HG03025 (cell line): Measurements from ENCODE around the gene NUB1.

Experiments used
- ATAC-seq: cut with Tn5 transposase; IDR thresholded peaks from one replicate; pipeline ENCODE4 v1.9.1; 2021; ENCODE audit warnings: mild to moderate bottlenecking, moderate library complexity; ENCODE audit not compliant: unreplicated experiment, low FRiP score

NUB1 gene

DNA sequence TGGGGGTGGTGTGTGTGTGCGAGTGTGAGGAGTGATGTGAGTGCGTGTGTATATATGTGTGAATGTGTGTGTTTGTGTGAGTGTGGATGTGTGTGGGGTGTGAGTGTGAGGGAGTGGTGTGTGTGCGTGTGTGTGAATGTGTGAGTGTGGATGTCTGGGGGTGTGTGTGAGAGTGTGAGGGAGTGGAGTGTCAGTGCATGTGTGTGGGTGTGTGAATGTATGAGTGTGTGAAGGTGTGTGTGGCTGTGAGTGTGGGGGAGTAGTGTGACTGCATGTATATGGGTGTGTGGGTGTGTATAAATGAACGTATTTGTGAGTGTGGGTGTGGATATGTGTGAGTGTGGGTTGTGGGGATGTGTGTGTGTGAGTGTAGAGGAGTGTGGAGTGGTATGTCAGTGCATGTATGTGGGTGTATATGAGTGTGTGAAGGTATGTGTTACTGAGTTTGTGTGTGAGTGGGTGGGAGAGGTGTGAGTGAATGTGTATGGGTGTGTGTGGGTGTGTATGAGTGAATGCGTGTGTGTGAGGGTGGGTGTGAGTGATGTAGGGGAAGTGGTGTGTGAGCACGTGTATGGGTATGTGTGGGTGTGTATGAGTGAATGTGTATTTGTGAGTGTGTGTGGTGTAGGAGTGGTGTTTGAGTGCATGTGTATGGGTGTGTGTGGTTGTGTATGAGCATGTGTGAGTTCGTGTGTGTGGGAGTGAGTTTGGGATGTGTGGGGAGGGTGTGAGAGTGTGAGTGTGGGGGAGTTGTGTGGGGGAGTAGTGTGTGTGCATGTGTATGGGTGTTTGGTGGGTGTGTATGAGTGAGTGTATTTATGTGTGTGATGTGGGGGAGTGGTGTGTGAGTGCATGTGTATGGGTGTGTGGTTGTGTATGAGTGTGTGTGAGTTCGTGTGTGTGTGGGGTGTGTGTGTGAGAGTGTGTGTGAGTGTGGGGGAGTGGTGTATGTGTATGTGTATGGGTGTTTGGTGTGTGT is 28.5 kb upstream of the NUB1 start:
- ATAC-seq: no peak

DNA sequence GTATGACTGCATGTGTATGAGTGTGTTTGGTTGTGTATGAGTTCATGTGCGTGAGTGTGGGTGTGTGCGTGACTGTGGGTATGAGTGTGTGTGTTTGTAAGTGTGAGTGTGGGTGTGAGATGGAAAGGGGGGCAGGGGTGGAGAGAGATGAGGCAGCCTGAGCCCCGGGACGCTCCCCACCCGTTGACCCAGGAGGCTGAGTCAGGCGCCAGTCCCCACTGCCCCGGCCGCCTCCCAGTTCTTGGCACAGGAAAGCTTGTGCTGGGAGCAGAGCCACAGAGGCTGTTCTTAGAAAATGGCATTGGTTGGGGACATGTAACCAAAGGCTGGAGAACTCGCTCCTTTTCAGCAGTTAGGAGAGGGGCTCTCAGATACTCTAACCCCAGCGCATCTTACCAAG is 27.8 kb upstream of the NUB1 start:
- ATAC-seq: no peak

DNA sequence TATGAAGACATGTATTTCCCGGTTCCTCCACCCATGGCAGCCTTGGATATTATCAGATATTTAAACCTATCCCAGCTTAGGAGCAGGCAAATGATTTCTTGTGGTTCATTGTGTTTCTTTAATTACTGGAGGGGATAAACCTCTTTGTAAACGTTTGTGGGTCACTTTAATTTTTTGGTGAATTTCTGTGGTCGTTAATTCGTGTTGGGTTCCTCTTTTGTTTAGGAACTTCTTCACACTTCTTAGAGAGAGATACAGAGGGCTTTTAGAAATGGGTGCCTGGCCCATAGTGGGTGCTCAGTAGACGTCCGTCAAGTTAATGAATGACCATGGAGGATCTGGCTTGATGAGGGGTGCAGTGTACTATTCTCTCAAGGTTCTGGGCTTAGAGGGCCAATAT is 27.2 kb upstream of the NUB1 start:
- no peak for ATAC-seq

DNA sequence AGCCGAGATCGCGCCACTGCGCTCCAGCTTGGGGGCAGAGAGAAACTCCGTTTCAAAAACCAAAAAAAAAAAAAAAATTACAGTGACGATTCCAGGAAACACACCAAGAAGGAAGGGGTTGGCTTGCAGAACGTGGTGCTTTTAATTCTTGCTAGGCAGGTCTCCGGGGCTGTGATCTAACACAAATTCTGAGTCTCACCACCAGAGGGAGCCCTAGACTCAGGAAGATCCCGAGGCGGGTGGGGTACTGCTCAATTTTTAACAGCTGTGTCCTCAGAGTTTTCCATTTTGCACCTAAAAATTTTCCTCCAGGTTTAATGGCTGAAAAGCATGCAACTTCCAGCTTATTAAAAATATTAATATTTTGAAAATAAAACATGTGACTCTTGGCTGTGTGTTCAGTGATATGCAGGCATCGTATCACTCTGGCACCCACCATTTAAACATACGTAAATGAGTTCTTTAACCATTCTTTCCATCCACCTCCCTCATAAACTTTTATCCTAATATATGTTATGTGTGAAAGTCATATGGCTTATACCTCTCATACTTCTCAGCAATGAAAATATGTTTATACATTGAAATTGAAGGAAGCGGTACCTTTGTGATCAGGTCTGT is 26.5 kb upstream of the NUB1 start:
- ATAC-seq: no peak

DNA sequence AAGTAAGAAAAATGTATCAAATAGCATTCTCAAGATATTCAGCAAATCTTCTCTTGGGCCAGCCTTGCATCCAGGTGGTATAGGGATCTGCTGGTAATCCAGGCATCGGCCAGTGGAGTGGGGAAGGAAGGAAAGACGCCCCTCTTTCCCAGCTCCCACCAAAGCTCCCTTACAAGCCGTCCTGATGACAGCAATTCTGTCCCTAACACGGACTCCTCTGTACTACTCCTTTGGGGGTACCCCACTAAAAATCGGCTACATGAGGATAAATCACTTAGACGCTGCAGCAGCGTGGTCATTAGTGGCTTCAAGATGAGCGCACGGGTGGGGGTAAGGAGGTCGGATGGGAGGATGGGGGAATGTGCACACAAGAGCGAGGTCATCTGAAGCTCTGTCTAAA is 24.7 kb upstream of the NUB1 start:
- ATAC-seq: no peak

DNA sequence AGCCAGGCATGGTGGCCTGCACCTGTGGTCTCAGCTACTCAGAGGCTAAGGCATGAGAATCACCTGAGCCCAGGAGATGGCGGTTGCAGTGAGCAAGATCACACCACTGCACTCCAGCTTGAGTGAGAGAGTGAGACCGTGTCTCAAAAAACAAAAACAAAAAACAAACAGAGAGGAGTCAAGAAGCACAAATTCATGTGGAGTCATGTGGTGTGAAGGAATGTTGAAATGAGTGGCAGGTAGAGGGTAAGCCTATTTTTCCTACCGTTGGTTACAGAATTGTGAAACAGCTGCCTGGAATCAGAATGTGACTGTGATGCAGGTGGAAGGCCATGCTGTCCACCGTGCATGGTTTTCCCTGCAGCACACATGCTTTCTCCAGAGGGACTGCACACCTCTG is 23.7 kb upstream of the NUB1 start:
- no peak for ATAC-seq

DNA sequence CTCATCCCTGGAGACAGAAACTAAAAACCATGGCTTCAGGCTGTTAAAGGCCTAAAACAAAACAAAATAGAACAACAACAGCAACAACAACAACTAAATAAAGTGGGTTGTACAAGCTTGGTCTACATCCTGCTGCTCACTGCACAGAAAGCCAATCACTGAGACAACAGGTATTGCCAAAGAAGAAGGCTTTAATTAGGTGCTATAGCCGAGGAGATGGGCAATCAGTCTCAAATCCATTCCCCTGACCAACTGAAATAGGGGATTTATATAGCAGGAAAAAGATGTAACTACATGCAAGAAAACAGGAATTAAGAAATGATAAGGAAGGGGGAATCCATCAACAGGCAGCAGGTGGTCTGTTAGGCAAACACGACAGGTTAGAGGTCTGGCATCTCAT is 22.4 kb upstream of the NUB1 start:
- ATAC-seq: no peak

DNA sequence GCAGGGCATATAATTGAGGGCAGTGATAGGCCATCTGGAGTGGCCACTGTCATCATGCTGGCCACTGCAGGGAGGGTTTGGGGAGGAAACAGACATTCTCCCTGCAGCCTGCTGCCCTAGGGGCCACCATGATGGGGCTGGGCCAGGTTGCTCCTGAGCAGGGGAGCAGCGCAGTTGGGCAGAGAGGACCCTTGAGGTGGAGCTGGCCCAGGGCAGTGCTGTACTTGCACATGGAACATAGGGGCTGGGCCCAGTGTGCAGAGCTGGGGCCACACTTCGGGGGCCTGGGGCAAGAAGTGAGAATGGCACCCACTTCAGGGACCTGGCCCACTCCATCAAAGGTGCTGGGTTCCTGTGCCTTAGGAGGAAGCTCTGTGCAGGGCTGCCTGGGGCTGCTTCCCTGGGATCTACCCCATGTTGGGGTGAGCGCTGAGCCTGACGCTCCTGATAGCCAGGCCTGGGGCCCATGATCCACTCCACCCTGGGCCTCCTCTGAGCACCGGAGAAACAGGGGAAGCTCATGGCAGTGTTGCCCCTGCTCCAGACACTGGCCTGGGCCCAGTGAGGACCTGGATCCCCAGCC is 21.3 kb upstream of the NUB1 start:
- no peak for ATAC-seq

DNA sequence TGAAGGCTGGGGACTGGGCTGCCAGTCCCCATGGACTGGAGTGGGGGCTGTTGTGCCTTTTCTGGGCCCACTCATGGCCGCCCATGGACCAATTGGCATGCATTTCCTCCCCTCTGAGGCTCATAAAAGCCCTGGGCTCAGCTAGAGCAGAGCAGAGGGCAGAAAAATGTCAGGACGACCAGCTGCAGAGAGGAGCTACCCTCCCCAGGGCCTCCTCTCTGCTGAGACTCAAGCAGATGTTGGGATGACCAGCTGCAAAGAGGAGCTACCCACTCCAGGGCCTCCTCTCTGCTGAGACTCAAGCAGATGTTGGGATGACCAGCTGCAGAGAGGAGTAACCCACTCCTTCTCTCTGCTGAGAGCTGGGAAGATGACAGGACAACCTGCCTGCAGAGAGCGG is 20.3 kb upstream of the NUB1 start:
- no peak for ATAC-seq

DNA sequence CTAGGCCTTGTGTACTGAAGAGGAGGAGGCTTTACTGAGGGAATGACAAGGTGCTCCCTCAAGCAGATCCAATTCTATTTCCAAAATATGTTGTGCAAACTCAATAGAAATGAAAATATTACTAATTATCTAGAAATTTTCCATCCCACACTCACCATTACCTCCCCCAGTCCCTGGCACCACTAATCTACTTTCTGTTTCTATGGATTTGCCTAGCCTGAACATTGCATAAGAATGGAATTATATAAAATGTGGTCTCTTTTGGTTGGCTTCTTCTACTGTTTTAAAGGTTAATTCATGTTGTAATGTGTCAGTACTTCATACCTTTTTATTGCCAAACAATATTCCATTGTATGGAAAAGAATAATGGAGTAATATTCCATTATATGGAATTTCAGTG is 18.7 kb upstream of the NUB1 start:
- ATAC-seq: no peak

DNA sequence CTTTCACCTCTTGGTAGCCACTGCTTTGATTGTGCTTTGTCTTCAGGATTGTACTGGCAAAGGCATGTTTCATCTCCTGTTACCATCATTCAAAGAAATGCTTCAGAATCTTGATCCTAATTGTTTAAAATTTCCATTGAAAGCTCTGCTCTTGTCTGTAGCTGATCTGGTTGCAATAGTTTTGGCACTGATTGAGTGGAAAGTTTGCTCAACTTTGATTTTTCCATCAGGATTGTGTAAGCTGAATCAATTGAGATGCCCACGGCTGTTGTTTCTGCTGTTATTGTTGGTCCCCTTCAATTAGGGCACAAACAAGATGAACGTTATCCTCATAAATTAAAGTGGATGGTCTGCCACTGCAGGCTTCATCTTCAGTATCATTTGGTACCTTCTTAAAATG is 14.6 kb upstream of the NUB1 start:
- no peak for ATAC-seq

DNA sequence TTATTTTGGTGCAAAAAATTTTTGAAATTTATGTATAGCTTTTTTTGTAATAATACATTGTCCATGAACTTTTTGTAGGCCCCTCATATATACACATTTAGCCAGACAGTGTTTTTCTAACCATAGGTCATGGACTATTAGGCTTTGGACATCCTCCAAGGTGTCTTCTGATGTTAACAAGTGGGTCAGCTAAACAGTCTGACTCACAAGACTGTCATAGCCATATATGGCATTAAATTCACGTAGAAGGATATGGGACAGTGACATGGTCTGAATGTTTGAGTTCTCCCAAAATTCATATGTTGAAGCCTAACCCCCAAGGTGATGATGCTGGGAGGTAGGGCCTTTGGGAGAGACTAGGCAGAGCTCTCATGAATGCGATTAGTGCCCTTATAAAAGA is 14.0 kb upstream of the NUB1 start:
- no peak for ATAC-seq

DNA sequence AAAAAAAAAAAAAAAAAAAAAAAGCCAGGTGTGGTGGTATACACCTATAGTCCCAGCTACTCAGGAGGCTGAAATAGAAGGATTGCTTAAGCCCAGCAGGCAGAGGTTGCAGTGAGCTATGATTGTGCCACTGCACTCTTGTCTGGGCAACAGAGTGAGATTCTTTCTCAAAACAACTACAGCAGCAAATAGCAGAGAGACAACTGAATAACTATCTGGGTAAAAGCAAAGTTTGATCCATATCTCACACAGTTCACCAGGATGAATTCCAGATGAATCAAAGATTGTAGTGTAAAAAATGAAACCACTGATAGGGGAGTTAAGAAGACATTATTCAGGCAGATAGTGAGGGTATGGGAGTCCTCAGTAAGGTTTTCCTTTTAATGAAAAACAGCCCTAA is 11.4 kb upstream of the NUB1 start:
- no peak for ATAC-seq

DNA sequence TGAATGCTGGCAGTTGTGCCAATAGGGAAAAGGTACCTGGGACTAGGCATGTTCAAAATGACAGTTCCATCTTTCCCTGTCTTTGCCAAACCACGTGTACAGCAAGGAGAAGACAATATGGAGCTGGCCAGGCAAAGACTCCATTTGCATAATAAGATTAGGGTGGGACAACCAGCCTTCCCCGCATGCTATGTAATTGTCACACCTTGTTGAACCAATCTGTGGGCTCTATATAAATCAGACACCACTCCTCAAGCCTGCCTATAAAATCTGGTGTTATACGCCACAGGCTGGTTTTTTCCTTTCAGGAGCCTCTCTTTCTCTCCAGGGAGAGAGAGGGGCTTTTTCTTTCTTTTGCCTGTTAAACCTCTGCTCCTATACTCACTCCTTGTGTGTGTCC is 11.0 kb upstream of the NUB1 start:
- no peak for ATAC-seq

DNA sequence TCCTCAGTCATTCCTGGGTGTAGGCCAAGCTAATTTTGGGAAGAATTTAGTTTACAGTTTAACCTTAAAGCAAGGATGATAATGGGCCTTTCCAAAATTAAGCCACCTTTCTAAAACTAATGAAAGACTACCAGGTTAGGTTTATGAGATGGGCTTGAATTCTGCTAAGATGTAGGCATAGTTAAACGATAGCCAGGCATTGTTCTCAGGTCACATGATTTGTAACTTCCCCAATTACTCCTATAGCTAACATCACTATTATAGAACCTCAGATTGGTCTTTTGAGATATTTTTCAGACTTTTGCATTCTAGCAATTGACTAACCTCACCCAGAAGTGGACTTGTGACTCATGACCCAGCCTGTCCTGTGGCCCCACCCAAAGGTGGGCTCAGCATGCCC is 7.0 kb upstream of the NUB1 start:
- ATAC-seq: no peak

DNA sequence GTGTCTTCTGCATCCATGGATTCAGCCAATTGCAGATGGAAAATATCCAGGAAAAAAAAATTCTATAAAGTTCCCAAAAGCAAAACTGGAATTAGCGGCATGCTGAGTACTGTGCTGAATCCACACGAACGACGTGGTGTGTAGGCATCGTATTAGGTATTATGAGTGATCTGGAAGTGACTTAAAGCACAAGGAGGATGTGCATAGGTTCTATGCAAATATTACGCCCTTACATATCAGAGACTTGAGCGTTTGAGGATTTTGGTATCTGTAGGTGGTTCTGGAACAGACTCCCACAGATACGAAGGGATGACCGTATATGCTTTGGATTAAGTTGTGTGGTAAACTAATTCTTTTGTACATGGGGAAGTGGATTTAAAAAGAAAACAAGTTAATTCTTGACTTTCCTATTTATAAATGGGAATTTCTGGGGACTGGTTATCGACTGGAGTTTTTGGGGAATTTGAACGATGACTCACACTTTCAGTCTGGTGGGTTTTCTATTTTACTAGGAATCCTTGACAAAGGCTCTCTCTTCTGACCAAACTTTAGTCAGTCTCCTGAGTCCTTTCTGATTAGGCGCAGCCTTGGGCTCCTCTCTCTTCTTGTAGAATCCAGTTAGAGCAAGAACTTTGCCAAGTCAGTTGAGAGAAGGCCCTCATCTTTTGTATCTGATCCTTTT is 5.4 kb upstream of the NUB1 start:
- ATAC-seq: no peak

DNA sequence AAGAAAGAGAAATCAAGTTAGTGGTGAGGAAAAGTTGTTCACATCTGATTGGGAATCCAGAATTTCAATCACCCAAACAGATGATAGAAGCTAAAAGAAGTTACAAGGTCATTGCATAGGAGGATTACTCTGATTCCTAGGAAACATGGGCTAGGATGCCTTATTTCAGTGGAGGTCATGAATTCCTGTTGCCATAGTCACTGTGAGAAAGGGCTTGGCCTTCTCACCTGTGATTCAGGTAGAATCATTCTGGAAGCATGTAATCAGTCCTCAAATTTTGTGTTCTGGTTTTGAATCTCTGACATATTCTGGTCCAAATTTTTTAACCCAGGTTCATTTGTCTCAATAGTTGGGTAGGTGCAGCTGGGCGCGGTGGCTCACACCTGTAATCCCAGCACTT is 4.3 kb upstream of the NUB1 start:
- ATAC-seq: no peak

DNA sequence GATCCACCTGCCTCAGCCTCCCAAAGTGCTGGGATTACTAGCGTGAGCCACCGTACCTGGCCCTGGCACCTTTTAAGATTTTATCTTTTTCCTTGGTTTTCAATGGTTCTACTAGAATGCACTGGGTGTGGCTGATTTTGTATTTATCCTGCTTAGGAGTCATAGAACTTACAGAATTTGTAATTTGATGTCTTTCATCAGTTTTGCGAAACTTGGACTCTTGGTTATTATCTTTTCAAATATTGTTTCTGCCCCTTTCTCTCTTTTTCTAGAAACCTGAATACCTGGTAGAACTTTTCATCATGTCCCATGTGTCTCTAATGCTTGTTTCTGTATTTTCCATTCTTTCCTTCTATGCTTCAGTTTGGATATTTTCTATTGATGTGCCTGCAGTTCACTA is 2.8 kb upstream of the NUB1 start:
- no peak for ATAC-seq

DNA sequence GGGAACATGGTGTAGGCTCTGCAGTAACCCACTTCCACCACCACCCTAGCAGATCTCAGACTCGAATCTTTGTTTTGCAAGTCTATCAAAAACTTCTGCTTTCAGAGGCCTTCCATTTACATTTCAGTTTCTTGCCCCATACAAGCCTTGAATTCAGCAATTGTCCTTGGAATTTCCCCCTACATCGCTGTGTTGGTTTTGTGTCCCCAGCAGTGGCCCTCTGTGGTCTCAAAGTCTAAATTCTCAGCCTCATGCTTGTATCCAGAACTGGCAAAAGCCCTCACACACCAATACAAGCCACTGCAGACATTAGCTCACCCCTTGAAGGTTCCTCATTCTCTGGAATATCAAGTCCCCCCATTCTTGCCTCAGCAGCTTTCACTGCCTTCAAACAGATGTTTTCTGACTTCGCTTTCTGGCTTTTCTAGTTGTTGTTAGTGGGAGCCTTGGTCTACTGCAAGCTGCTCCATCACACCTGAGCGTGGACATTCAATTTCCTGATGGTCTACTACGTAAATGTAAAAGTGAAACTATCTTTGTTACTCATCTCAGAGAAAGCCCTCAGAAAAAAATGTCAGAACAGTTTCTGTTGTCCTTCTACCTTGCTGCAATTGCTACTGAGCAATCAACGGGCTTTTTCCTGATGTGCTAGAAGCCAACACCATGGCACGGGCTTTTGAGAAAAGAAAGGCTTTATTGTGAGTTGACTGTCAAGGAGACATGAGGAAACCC is 1.8 kb upstream of the NUB1 start:
- no peak for ATAC-seq

DNA sequence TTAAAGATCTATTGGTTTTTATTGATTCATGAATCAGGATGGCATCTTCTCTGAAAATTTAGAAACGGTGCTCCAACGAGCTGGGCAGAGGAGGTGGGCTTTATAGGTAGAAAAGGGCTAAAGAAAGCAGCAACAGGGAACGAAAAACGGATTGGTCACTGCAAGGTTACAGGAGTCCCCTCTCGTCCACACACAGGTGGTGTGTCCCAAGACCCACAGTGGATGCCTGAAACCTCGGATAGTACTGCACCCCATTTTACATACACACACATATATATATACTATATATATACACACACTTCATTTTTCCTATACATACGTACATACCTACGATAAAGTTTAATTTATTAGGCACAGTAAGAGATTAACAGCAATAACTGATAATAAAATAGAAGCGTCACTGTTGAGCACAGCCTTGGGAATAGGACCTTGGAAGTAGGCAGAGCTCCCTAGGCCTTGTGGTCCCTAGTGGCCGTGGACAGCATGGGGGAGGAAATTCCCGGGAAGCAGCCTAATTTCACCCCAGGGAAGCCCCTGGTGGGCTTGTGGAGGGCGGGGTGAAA is 737 bp upstream of the NUB1 start:
- ATAC-seq: no peak
